ENCODE measurements around the gene CDH13. TPM values are rescaled to one million over a fixed set of nuclear protein-coding genes. Genes with fewer than 3 reads are reported as not detected.

The CDH13 gene
- total and polyA plus RNA-seq, 2 experiments from 2014 or later = 1.6 to 4.4 TPM

- Mint-ChIP-seq H3K27ac (no peak overlapping the region), H3K27me3 (ENCODE audit: insufficient read depth, low read depth, poor library complexity) (peaks cover 4% of the 10 kb centered on the region), H3K4me1 (peaks cover 39% of the 10 kb centered on the region), H3K36me3 (ENCODE audit: low read depth) (peaks cover 12% of the 10 kb centered on the region), H3K4me3 (no peak overlapping the region), H3K9me3 (peaks cover 25% of the 10 kb centered on the region)
- H3K79me2 ChIP-seq (replicated peaks; ENCODE audit: insufficient read depth) = no peaks in the 10 kb centered on the region
- no peak overlapping the region for H3K4me2 ChIP-seq
- no peak overlapping the region for H3K27ac ChIP-seq (ENCODE audit: low read depth)
- no peaks in the 10 kb centered on the region for H3K36me3 ChIP-seq (ENCODE audit: insufficient read depth)
- DNase-seq (ENCODE audit: low spot score) = peak; percentile 70
- H3K4me1 ChIP-seq (ENCODE audit: insufficient read depth) = peaks cover 32% of the 10 kb centered on the region; the same call in 1 of the 2 replicates
- H3K27me3 ChIP-seq (ENCODE audit: insufficient read depth) = no peaks in the 10 kb centered on the region
- no peak overlapping the region for H3K4me3 ChIP-seq
- TF ChIP-seq JUNB (IDR thresholded peaks at IDR 0.05; ENCODE audit: unreplicated experiment) = no peak
- TF ChIP-seq, protein P1, sequence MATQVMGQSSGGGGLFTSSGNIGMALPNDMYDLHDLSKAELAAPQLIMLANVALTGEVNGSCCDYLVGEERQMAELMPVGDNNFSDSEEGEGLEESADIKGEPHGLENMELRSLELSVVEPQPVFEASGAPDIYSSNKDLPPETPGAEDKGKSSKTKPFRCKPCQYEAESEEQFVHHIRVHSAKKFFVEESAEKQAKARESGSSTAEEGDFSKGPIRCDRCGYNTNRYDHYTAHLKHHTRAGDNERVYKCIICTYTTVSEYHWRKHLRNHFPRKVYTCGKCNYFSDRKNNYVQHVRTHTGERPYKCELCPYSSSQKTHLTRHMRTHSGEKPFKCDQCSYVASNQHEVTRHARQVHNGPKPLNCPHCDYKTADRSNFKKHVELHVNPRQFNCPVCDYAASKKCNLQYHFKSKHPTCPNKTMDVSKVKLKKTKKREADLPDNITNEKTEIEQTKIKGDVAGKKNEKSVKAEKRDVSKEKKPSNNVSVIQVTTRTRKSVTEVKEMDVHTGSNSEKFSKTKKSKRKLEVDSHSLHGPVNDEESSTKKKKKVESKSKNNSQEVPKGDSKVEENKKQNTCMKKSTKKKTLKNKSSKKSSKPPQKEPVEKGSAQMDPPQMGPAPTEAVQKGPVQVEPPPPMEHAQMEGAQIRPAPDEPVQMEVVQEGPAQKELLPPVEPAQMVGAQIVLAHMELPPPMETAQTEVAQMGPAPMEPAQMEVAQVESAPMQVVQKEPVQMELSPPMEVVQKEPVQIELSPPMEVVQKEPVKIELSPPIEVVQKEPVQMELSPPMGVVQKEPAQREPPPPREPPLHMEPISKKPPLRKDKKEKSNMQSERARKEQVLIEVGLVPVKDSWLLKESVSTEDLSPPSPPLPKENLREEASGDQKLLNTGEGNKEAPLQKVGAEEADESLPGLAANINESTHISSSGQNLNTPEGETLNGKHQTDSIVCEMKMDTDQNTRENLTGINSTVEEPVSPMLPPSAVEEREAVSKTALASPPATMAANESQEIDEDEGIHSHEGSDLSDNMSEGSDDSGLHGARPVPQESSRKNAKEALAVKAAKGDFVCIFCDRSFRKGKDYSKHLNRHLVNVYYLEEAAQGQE (IDR thresholded peaks at IDR 0.05; ENCODE audit: unreplicated experiment) = no peak
- TF ChIP-seq CREB1 (CRISPR knock-in tag; IDR thresholded peaks at IDR 0.05; ENCODE audit: low read depth) = no peak
- no peak for TF ChIP-seq ETS1 (IDR thresholded peaks at IDR 0.05)
- TF ChIP-seq EZH2 (IDR thresholded peaks at IDR 0.05; ENCODE audit: low read depth, unreplicated experiment) = no peak
- no peak for TF ChIP-seq STAT1 (IDR thresholded peaks at IDR 0.05; ENCODE audit: unreplicated experiment)
- no peak for TF ChIP-seq POLR2AphosphoS5 (IDR thresholded peaks at IDR 0.05; ENCODE audit: low read depth)
- TF ChIP-seq ZNF114 (CRISPR knock-in tag; IDR thresholded peaks at IDR 0.05) = no peak
- TF ChIP-seq CTCF (conservative IDR thresholded peaks at IDR 0.05; ENCODE audit: low read depth in 2 of 2) = no peak
- TF ChIP-seq ZNF331 (CRISPR knock-in tag; IDR thresholded peaks at IDR 0.05; ENCODE audit: low read depth) = no peak
- TF ChIP-seq, protein P2, sequence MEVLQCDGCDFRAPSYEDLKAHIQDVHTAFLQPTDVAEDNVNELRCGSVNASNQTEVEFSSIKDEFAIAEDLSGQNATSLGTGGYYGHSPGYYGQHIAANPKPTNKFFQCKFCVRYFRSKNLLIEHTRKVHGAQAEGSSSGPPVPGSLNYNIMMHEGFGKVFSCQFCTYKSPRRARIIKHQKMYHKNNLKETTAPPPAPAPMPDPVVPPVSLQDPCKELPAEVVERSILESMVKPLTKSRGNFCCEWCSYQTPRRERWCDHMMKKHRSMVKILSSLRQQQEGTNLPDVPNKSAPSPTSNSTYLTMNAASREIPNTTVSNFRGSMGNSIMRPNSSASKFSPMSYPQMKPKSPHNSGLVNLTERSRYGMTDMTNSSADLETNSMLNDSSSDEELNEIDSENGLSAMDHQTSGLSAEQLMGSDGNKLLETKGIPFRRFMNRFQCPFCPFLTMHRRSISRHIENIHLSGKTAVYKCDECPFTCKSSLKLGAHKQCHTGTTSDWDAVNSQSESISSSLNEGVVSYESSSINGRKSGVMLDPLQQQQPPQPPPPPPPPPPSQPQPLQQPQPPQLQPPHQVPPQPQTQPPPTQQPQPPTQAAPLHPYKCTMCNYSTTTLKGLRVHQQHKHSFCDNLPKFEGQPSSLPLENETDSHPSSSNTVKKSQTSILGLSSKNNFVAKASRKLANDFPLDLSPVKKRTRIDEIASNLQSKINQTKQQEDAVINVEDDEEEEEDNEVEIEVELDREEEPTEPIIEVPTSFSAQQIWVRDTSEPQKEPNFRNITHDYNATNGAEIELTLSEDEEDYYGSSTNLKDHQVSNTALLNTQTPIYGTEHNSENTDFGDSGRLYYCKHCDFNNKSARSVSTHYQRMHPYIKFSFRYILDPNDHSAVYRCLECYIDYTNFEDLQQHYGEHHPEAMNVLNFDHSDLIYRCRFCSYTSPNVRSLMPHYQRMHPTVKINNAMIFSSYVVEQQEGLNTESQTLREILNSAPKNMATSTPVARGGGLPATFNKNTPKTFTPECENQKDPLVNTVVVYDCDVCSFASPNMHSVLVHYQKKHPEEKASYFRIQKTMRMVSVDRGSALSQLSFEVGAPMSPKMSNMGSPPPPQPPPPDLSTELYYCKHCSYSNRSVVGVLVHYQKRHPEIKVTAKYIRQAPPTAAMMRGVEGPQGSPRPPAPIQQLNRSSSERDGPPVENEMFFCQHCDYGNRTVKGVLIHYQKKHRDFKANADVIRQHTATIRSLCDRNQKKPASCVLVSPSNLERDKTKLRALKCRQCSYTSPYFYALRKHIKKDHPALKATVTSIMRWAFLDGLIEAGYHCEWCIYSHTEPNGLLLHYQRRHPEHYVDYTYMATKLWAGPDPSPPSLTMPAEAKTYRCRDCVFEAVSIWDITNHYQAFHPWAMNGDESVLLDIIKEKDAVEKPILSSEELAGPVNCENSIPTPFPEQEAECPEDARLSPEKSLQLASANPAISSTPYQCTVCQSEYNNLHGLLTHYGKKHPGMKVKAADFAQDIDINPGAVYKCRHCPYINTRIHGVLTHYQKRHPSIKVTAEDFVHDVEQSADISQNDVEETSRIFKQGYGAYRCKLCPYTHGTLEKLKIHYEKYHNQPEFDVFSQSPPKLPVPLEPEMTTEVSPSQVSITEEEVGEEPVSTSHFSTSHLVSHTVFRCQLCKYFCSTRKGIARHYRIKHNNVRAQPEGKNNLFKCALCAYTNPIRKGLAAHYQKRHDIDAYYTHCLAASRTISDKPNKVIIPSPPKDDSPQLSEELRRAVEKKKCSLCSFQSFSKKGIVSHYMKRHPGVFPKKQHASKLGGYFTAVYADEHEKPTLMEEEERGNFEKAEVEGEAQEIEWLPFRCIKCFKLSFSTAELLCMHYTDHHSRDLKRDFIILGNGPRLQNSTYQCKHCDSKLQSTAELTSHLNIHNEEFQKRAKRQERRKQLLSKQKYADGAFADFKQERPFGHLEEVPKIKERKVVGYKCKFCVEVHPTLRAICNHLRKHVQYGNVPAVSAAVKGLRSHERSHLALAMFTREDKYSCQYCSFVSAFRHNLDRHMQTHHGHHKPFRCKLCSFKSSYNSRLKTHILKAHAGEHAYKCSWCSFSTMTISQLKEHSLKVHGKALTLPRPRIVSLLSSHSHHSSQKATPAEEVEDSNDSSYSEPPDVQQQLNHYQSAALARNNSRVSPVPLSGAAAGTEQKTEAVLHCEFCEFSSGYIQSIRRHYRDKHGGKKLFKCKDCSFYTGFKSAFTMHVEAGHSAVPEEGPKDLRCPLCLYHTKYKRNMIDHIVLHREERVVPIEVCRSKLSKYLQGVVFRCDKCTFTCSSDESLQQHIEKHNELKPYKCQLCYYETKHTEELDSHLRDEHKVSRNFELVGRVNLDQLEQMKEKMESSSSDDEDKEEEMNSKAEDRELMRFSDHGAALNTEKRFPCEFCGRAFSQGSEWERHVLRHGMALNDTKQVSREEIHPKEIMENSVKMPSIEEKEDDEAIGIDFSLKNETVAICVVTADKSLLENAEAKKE (CRISPR knock-in tag; IDR thresholded peaks at IDR 0.05) = no peak
- TF ChIP-seq EZH2phosphoT487 (IDR thresholded peaks at IDR 0.05; ENCODE audit: unreplicated experiment) = no peak
- TF ChIP-seq NANOG (IDR thresholded peaks at IDR 0.05; ENCODE audit: borderline replicate concordance) = no peak
- peak; percentile 73 for ATAC-seq
- no peak overlapping the region for H2AFZ ChIP-seq
- no peaks in the 10 kb centered on the region for H4K20me1 ChIP-seq (replicated peaks; ENCODE audit: insufficient read depth)
- H3K9me2 ChIP-seq (ENCODE audit: insufficient read depth) = no peaks in the 10 kb centered on the region
- H3F3A ChIP-seq (replicated peaks; ENCODE audit: low read depth) = no peaks in the 10 kb centered on the region
Observed at GRCh38 chr16:83831456-83831987, 1204.8 kb downstream of the CDH13 start.

Measured in GM23338 (cell line).